HCT116 (cell line): ENCODE data around the gene NFIX. TPM values are rescaled to one million over a fixed set of nuclear protein-coding genes. Genes with fewer than 3 reads are reported as not detected.

Experiments
- ATAC-seq: fragments of 200-7000 bp; cut with Tn5 transposase; 2 replicates; pipeline ENCODE4 v1.9.1; 2020; ENCODE audit warnings: mild to moderate bottlenecking, moderate library complexity
- BruUV-seq: library from RNA; stranded (reverse); fragments of 400-500 nt; replicated peaks from 2 replicates; lab custom pipeline; 2021; lab: Mats Ljungman, UMichigan
- CTCF ChIA-PET: fragments of 300-600 bp; sonication (Branson Sonifier 250); formaldehyde crosslinking; loops from one replicate; lab custom pipeline; 2021; ENCODE audit warnings: antibody characterized with exemption; lab: Charles Lee
- POLR2A ChIA-PET: fragments of 300-600, 350-600 bp; sonication (Branson Sonifier 250); formaldehyde crosslinking; loops from one replicate; lab custom pipeline; 2021; ENCODE audit warnings: antibody characterized with exemption; lab: Charles Lee
- RAD21 ChIA-PET, 2 experiments: fragments of 300-600 bp; sonication (Branson Sonifier 250); formaldehyde crosslinking; loops; one replicate each; lab custom pipeline; 2023; ENCODE audit warnings: low total read pairs in 2 of 2; ENCODE audit not compliant: uncharacterized antibody in 2 of 2, unreplicated experiment in 2 of 2, low non-redundant PET in 1 of 2; lab: Charles Lee
- DNase-seq: peaks from one replicate; pipeline ENCODE4 v3.0.0-alpha.2; 2010; ENCODE audit warnings: low read depth, low spot score
- H2AFZ ChIP-seq: fragments of 200-600 bp; shearing (Covaris generic), sonication (generic); 2 replicates; pipeline ENCODE4 v1.6.1; 2017; ENCODE audit warnings: low read depth, mixed run types, mixed read lengths, antibody characterized with exemption, low read length; ENCODE audit not compliant: poor library complexity, severe bottlenecking
- H3K27ac ChIP-seq: 2 replicates; pipeline ENCODE4 v1.5.1; 2012; ENCODE audit warnings: low read depth, low read length
- H3K27me3 ChIP-seq: fragments of 200-600 bp; sonication (generic); 2 replicates; pipeline ENCODE4 v1.6.1; 2016; ENCODE audit warnings: mixed run types, low read length, mixed read lengths; ENCODE audit not compliant: insufficient read depth
- H3K36me3 ChIP-seq, 2 experiments: fragments of 200-500 bp in 1 of 2; fragments of 200-600 bp in 1 of 2; sonication (Bioruptor generic) in 1 of 2; sonication (generic) in 1 of 2; 2 replicates each; pipeline versions ENCODE4 v1.5.1 to v1.6.1; 2014 to 2016; ENCODE audit warnings: low read length in 2 of 2, inconsistent platforms in 1 of 2, mixed read lengths in 1 of 2, mixed run types in 1 of 2; ENCODE audit not compliant: insufficient read depth in 2 of 2, control insufficient read depth in 1 of 2
- H3K4me1 ChIP-seq, 2 experiments: fragments of 200-600 bp in 1 of 2; sonication (generic) in 1 of 2; 2 replicates each; pipeline versions ENCODE4 v1.5.1 to v1.6.1; 2012 to 2017; ENCODE audit warnings: low read length in 2 of 2, inconsistent platforms in 1 of 2, mild to moderate bottlenecking in 1 of 2, mixed read lengths in 1 of 2, mixed run types in 1 of 2, moderate library complexity in 1 of 2; ENCODE audit not compliant: insufficient read depth in 2 of 2, control insufficient read depth in 1 of 2
- H3K4me2 ChIP-seq: fragments of 200-600 bp; sonication (generic); 2 replicates; pipeline ENCODE4 v1.6.1; 2017; ENCODE audit warnings: mixed run types, low read length, mixed read lengths
- H3K4me3 ChIP-seq, 2 experiments: fragments of 200-600 bp in 1 of 2; sonication (generic) in 1 of 2; replicated peaks in 1 of 2; 2 replicates each; pipeline ENCODE4 v1.5.1; 2011 to 2016; ENCODE audit warnings: low read length in 2 of 2, control low read depth in 1 of 2, low read depth in 1 of 2, mild to moderate bottlenecking in 1 of 2, mixed read lengths in 1 of 2, mixed run types in 1 of 2
- H3K79me2 ChIP-seq: fragments of 200-600 bp; sonication (generic); 2 replicates; pipeline ENCODE4 v1.6.1; 2017; ENCODE audit warnings: mild to moderate bottlenecking, mixed run types, low read length, moderate library complexity, mixed read lengths; ENCODE audit not compliant: insufficient read depth
- H3K9ac ChIP-seq: fragments of 200-600 bp; sonication (generic); 2 replicates; pipeline ENCODE4 v1.6.1; 2016; ENCODE audit warnings: low read length, mixed read lengths
- H3K9me2 ChIP-seq: fragments of 200-600 bp; sonication (generic), shearing (Covaris generic); 2 replicates; pipeline ENCODE4 v1.6.1; 2017; ENCODE audit warnings: mixed run types, mild to moderate bottlenecking, moderate library complexity; ENCODE audit not compliant: insufficient read depth
- H3K9me3 ChIP-seq, 2 experiments: fragments of 200-500 bp in 1 of 2; fragments of 200-600 bp in 1 of 2; sonication (Bioruptor generic) in 1 of 2; sonication (generic) in 1 of 2; 2 replicates each; pipeline ENCODE4 v1.6.1; 2014 to 2017; ENCODE audit warnings: low read length in 2 of 2, mixed read lengths in 2 of 2, inconsistent platforms in 1 of 2, low read depth in 1 of 2, mild to moderate bottlenecking in 1 of 2, mixed run types in 1 of 2, moderate library complexity in 1 of 2; ENCODE audit not compliant: control insufficient read depth in 1 of 2, insufficient read depth in 1 of 2
- H4K20me1 ChIP-seq: fragments of 200-600 bp; sonication (generic), shearing (Covaris generic); 2 replicates; pipeline ENCODE4 v1.6.1; 2017; ENCODE audit warnings: mixed run types, mild to moderate bottlenecking, moderate library complexity; ENCODE audit not compliant: insufficient read depth
- ATF3 ChIP-seq: IDR thresholded peaks from 2 replicates; pipeline ENCODE4 v1.6.1; 2012
- CBX3 ChIP-seq: IDR thresholded peaks from 2 replicates; pipeline ENCODE4 v1.6.1; 2012; ENCODE audit warnings: low read depth
- FOSL1 ChIP-seq: IDR thresholded peaks from 2 replicates; pipeline ENCODE4 v1.6.1; 2012; ENCODE audit warnings: low read depth
- RAD21 ChIP-seq: IDR thresholded peaks from 2 replicates; pipeline ENCODE4 v1.6.1; 2012; ENCODE audit warnings: low read depth, mild to moderate bottlenecking
- SIN3A ChIP-seq: IDR thresholded peaks from 2 replicates; pipeline ENCODE4 v1.6.1; 2012; ENCODE audit warnings: low read depth
- TCF7L2 ChIP-seq: IDR thresholded peaks from 2 replicates; pipeline ENCODE4 v1.7.0; 2011; ENCODE audit warnings: borderline replicate concordance, inconsistent platforms; ENCODE audit not compliant: insufficient read depth, insufficient read length; ENCODE audit errors: extremely low read depth
- ZFX ChIP-seq: fragments of 450-650 bp; IDR thresholded peaks from 2 replicates; pipeline ENCODE4 v1.6.1; 2017
- intact Hi-C: fragments of 100-400 bp; cut with micrococcal nuclease; formaldehyde crosslinking; loops from 2 replicates; pipeline ENCODE4 v1.10.0; 2022
- total RNA-seq: library from RNA; stranded (reverse); gene quantifications from one replicate; pipeline ENCODE4 v1.2.1, GENCODE V29; 2021; ENCODE audit not compliant: unreplicated experiment
- TF ChIP-seq, protein P1 (sequence below): IDR thresholded peaks from 2 replicates; pipeline ENCODE4 v1.6.1; 2012; ENCODE audit warnings: low read depth

Gene NFIX
- total RNA-seq, 1 experiment from 2014 or later: 34.8 TPM

- Histone ChIP-seq H4K20me1 (no peaks in the 10 kb centered on the region), H2AFZ (no peak overlapping the region), H3K4me1 (peaks cover 6 to 32% of the 10 kb centered on the region in 2 experiments; a peak in 3 of 4 replicates), H3K36me3 (no peaks in the 10 kb centered on the region), H3K27me3 (no peaks in the 10 kb centered on the region), H3K9me2 (no peaks in the 10 kb centered on the region), H3K9me3 (no peaks in the 10 kb centered on the region), H3K27ac (no peak overlapping the region), H3K4me2 (no peak overlapping the region), H3K9ac (no peak overlapping the region), H3K79me2 (no peaks in the 10 kb centered on the region), H3K4me3 (no peak overlapping the region)
- DNase-seq (no peak), ATAC-seq (no peak)
- intact Hi-C loops: no loop called here
- TF ChIP-seq RAD21 (no peak), ATF3 (no peak), ZFX (no peak), TCF7L2 (no peak), CBX3 (no peak), FOSL1 (no peak), SIN3A (no peak)
- TF ChIP-seq, protein P1, sequence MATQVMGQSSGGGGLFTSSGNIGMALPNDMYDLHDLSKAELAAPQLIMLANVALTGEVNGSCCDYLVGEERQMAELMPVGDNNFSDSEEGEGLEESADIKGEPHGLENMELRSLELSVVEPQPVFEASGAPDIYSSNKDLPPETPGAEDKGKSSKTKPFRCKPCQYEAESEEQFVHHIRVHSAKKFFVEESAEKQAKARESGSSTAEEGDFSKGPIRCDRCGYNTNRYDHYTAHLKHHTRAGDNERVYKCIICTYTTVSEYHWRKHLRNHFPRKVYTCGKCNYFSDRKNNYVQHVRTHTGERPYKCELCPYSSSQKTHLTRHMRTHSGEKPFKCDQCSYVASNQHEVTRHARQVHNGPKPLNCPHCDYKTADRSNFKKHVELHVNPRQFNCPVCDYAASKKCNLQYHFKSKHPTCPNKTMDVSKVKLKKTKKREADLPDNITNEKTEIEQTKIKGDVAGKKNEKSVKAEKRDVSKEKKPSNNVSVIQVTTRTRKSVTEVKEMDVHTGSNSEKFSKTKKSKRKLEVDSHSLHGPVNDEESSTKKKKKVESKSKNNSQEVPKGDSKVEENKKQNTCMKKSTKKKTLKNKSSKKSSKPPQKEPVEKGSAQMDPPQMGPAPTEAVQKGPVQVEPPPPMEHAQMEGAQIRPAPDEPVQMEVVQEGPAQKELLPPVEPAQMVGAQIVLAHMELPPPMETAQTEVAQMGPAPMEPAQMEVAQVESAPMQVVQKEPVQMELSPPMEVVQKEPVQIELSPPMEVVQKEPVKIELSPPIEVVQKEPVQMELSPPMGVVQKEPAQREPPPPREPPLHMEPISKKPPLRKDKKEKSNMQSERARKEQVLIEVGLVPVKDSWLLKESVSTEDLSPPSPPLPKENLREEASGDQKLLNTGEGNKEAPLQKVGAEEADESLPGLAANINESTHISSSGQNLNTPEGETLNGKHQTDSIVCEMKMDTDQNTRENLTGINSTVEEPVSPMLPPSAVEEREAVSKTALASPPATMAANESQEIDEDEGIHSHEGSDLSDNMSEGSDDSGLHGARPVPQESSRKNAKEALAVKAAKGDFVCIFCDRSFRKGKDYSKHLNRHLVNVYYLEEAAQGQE: no peak
- CTCF ChIA-PET: interaction anchor here (3.0 to 6.6 kb wide), 3 partner anchors 35 to 130 kb away, joined by 21 to 94 read pairs (median 38); no protein-coding TSS in a partner anchor
- RAD21 ChIA-PET: interaction anchor here in 1 of 2 experiments (2.0 kb wide), 1 partner anchor 62 kb away, joined by 6 read pairs; no protein-coding TSS in a partner anchor
- POLR2A ChIA-PET: no interaction called here
- no TSS peak for BruUV-seq
Measured at GRCh38 chr19:13095393-13095784, 100.1 kb downstream of the NFIX start.
